ENCODE results near the gene EPC2.

Gene EPC2

GRCh38 chr2:148643998-148644882 lies at the start of gene EPC2:
Gene EPC2 (plus strand): TSS chr2:148644751. CDS start chr2:148645018, 267 bp downstream.
- DNase-seq (ENCODE audit: low read depth, low spot score) = peak; percentile 47

- no peak for DNase-seq (ENCODE audit: low read depth, low spot score)
Measured at GRCh38 chr2:148596018-148596417, 48.5 kb upstream of the EPC2 start.

GRCh38 chr2:148599109-148599991 lies 45.2 kb upstream of the EPC2 start:
- no peak for DNase-seq (ENCODE audit: low read depth, low spot score)

- DNase-seq (ENCODE audit: low read depth, low spot score) = no peak
Measured at GRCh38 chr2:148602885-148603561, 41.5 kb upstream of the EPC2 start.

- DNase-seq (ENCODE audit: low read depth, low spot score) = no peak
Measured at GRCh38 chr2:148603562-148603920, 41.0 kb upstream of the EPC2 start.

- DNase-seq (ENCODE audit: low read depth, low spot score) = no peak
Measured at GRCh38 chr2:148604927-148605326, 39.6 kb upstream of the EPC2 start.

- no peak for DNase-seq (ENCODE audit: low read depth, low spot score)
Measured at GRCh38 chr2:148607566-148607965, 37.0 kb upstream of the EPC2 start.

GRCh38 chr2:148613231-148614013 lies 31.1 kb upstream of the EPC2 start:
- DNase-seq (ENCODE audit: low read depth, low spot score) = no peak

- DNase-seq (ENCODE audit: low read depth, low spot score) = peak; percentile 60
Measured at GRCh38 chr2:148614014-148614321, 30.6 kb upstream of the EPC2 start.

- DNase-seq (ENCODE audit: low read depth, low spot score) = no peak
Measured at GRCh38 chr2:148614322-148615049, 30.1 kb upstream of the EPC2 start.

GRCh38 chr2:148615381-148615841 lies 29.1 kb upstream of the EPC2 start:
- no peak for DNase-seq (ENCODE audit: low read depth, low spot score)

GRCh38 chr2:148616662-148617061 lies 27.9 kb upstream of the EPC2 start:
- no peak for DNase-seq (ENCODE audit: low read depth, low spot score)

GRCh38 chr2:148617219-148617618 lies 27.3 kb upstream of the EPC2 start:
- DNase-seq (ENCODE audit: low read depth, low spot score) = no peak

- DNase-seq (ENCODE audit: low read depth, low spot score) = no peak
Measured at GRCh38 chr2:148619560-148620195, 24.9 kb upstream of the EPC2 start.

- no peak for DNase-seq (ENCODE audit: low read depth, low spot score)
Measured at GRCh38 chr2:148622366-148622765, 22.2 kb upstream of the EPC2 start.

GRCh38 chr2:148623086-148623485 lies 21.5 kb upstream of the EPC2 start:
- DNase-seq (ENCODE audit: low read depth, low spot score) = no peak

- no peak for DNase-seq (ENCODE audit: low read depth, low spot score)
Measured at GRCh38 chr2:148627224-148627623, 17.3 kb upstream of the EPC2 start.

GRCh38 chr2:148634749-148635148 lies 9.8 kb upstream of the EPC2 start:
- no peak for DNase-seq (ENCODE audit: low read depth, low spot score)

- DNase-seq (ENCODE audit: low read depth, low spot score) = no peak
Measured at GRCh38 chr2:148638543-148638942, 6.0 kb upstream of the EPC2 start.

- DNase-seq (ENCODE audit: low read depth, low spot score) = no peak
Measured at GRCh38 chr2:148640767-148641166, 3.8 kb upstream of the EPC2 start.

All from iPS DF 19.7 (cell line).